Calu3 (cell line): Measurements from ENCODE around the gene UNC13C. TPM values are rescaled to one million over a fixed set of nuclear protein-coding genes. Genes with fewer than 3 reads are reported as not detected.

ENCODE experiments used
- BruUV-seq: library from RNA; stranded (reverse); fragments of 400-500 nt; replicated peaks from 2 replicates; lab custom pipeline; 2021; lab: Mats Ljungman, UMichigan
- CTCF ChIA-PET: fragments of 300-600 bp; sonication (Branson Sonifier 250); formaldehyde crosslinking; loops from one replicate; lab custom pipeline; 2022; ENCODE audit warnings: antibody characterized with exemption; lab: Charles Lee
- DNase-seq: peaks from one replicate; pipeline ENCODE4 v3.0.0; 2022
- H3K27ac Mint-ChIP-seq: one replicate; pipeline ENCODE4 v1.8.0; 2022; ENCODE audit warnings: mixed read lengths; ENCODE audit not compliant: unreplicated experiment
- H3K27me3 Mint-ChIP-seq: one replicate; pipeline ENCODE4 v1.8.0; 2022; ENCODE audit warnings: mixed read lengths; ENCODE audit not compliant: unreplicated experiment
- H3K36me3 Mint-ChIP-seq: one replicate; pipeline ENCODE4 v1.8.0; 2022; ENCODE audit warnings: mild to moderate bottlenecking, moderate library complexity, mixed read lengths; ENCODE audit not compliant: insufficient read depth, unreplicated experiment
- H3K4me1 Mint-ChIP-seq: one replicate; pipeline ENCODE4 v1.8.0; 2022; ENCODE audit warnings: mild to moderate bottlenecking, low read depth, mixed read lengths; ENCODE audit not compliant: unreplicated experiment
- H3K4me3 Mint-ChIP-seq: one replicate; pipeline ENCODE4 v1.8.0; 2022; ENCODE audit warnings: mild to moderate bottlenecking, low read depth, moderate library complexity, mixed read lengths; ENCODE audit not compliant: unreplicated experiment
- H3K9me3 Mint-ChIP-seq: one replicate; pipeline ENCODE4 v1.8.0; 2022; ENCODE audit warnings: low read depth, mixed read lengths; ENCODE audit not compliant: unreplicated experiment
- intact Hi-C: fragments of 100-400 bp; cut with micrococcal nuclease; formaldehyde crosslinking; loops from one replicate; pipeline ENCODE4 v1.10.0; 2022; ENCODE audit not compliant: unreplicated experiment
- total RNA-seq: library from RNA; stranded (reverse); gene quantifications from 2 replicates; pipeline ENCODE4 v1.2.3, GENCODE V29; 2022
- TF ChIP-seq, protein P1 (sequence below): fragments of 200-600 bp; IDR thresholded peaks from one replicate; pipeline ENCODE4 v1.8.0; 2022; ENCODE audit warnings: antibody characterized with exemption; ENCODE audit not compliant: unreplicated experiment

UNC13C gene
- total RNA-seq, 1 experiment from 2014 or later: 0.38 TPM

DNA sequence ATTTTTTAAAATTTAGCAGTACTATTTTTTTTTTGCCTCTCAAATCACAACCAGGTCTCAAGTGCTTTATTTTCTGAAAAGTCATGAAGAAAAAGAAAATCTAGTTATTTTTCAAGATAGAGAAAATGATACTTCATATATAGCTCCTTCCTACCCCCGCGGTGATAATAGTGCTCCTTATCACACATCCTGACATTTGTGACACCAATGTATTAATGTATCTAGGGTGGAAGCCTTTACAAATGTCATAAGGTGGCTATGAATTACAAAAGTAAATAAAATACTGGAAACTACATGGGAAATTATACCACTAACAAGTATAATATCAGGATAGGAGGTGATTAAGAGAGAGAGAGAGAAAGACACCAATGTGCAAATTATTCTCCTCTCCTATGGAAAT lies 582.2 kb downstream of the UNC13C start:
- intact Hi-C loops: no loop called here
- CTCF ChIA-PET: no interaction called here
- Mint-ChIP-seq H3K36me3 (no peaks in the 10 kb centered on the region), H3K27ac (no peak overlapping the region), H3K27me3 (no peaks in the 10 kb centered on the region), H3K9me3 (peaks cover 12% of the 10 kb centered on the region), H3K4me3 (no peak overlapping the region), H3K4me1 (no peaks in the 10 kb centered on the region)
- DNase-seq: no peak
- TF ChIP-seq, protein P1, sequence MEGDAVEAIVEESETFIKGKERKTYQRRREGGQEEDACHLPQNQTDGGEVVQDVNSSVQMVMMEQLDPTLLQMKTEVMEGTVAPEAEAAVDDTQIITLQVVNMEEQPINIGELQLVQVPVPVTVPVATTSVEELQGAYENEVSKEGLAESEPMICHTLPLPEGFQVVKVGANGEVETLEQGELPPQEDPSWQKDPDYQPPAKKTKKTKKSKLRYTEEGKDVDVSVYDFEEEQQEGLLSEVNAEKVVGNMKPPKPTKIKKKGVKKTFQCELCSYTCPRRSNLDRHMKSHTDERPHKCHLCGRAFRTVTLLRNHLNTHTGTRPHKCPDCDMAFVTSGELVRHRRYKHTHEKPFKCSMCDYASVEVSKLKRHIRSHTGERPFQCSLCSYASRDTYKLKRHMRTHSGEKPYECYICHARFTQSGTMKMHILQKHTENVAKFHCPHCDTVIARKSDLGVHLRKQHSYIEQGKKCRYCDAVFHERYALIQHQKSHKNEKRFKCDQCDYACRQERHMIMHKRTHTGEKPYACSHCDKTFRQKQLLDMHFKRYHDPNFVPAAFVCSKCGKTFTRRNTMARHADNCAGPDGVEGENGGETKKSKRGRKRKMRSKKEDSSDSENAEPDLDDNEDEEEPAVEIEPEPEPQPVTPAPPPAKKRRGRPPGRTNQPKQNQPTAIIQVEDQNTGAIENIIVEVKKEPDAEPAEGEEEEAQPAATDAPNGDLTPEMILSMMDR: no peak
- no TSS peak for BruUV-seq

DNA sequence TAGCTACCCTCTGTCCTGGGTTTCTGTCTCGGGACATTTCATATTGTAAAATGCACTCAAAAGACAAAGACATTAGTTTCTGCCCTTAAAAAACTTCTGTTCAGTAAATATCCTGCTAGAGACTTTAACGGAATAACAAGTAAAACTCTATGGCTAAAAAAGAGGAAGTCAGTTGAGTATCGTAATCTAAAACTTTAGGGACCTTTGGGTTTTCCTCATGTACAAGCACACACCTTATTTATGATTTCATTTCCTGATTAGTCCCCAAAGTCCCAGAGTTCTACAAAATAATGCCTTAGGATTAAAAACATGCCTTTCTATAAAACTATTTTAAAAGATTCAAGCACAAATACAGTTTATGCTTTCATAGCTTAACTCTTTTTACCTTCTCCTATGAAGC lies 585.9 kb downstream of the UNC13C start:
- Mint-ChIP-seq H3K4me1 (no peaks in the 10 kb centered on the region), H3K9me3 (peaks cover 15% of the 10 kb centered on the region), H3K36me3 (no peaks in the 10 kb centered on the region), H3K4me3 (no peak overlapping the region), H3K27me3 (no peaks in the 10 kb centered on the region), H3K27ac (no peak overlapping the region)
- intact Hi-C loops: no loop called here
- CTCF ChIA-PET: no interaction called here
- TF ChIP-seq, protein P1: no peak
- DNase-seq: no peak
- BruUV-seq: no TSS peak

DNA sequence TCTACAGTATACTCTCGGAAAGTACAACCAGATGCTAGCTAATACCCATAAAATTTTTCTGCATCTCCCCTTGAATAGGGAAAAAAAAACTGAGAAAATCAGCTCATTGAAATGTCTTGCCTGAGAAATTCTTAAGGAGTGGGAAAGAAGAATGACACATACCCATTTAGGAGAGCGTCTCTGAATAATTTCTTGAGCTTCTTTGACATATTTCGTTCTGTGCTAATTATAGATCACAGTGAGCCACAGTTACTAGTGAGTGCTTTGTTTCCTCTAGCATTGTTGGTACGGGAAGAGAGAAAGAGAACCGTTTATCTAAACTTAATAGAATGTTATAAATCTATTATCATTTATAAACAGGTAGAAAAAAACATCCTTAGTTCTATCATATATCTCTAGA lies 588.4 kb downstream of the UNC13C start:
- Mint-ChIP-seq H3K36me3 (no peaks in the 10 kb centered on the region), H3K9me3 (peaks cover 8% of the 10 kb centered on the region), H3K27ac (no peak overlapping the region), H3K27me3 (no peaks in the 10 kb centered on the region), H3K4me1 (no peaks in the 10 kb centered on the region), H3K4me3 (no peak overlapping the region)
- no TSS peak for BruUV-seq
- no peak for DNase-seq
- TF ChIP-seq, protein P1: no peak
- CTCF ChIA-PET: no interaction called here
- intact Hi-C loops: no loop called here

DNA sequence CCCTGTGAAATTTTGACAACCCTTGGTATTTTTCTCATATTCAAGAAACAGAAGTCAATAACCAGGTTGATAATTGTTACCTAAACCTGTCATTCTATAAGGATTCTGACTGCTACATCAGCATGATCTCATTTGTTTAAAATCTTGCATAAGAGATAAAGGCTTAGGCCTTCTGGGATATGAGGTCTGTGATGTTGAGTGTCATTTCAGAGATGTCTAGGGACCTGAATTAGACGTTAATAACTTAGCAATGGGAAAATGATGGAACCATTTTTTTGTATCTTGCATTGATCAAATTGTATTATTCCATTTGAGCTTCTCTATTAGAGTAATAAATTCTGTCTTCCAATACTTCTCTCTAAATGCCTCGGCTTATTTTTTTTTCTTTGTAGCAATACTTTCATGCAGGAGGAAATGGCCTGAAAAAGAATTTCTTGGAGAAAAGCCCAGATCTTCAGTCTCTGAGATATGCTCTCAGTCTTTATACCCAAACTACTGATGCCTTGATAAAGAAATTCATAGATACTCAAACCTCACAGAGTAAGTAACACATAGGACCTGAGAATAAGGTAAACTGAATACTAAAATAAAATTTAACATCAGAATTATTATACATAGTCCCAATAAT lies 589.3 kb downstream of the UNC13C start:
- Mint-ChIP-seq H3K4me3 (no peak overlapping the region), H3K27me3 (no peaks in the 10 kb centered on the region), H3K4me1 (no peaks in the 10 kb centered on the region), H3K9me3 (peaks cover 6% of the 10 kb centered on the region), H3K36me3 (no peaks in the 10 kb centered on the region), H3K27ac (no peak overlapping the region)
- DNase-seq: no peak
- CTCF ChIA-PET: no interaction called here
- TF ChIP-seq, protein P1: no peak
- BruUV-seq: no TSS peak
- intact Hi-C loops: no loop called here
